Karpas-422 (cell line): ENCODE results near the gene ANG. TPM values are rescaled to one million over a fixed set of nuclear protein-coding genes. Genes with fewer than 3 reads are reported as not detected.

Source experiments
- DNase-seq: peaks from one replicate; pipeline ENCODE4 v3.0.0-alpha.2; 2015
- H2AFZ ChIP-seq: fragments of 200-600 bp; sonication (generic); 2 replicates; pipeline ENCODE4 v1.6.1; 2014; ENCODE audit warnings: antibody characterized with exemption, low read length, mixed read lengths
- H3K27ac ChIP-seq: fragments of 200-600 bp; sonication (generic); 2 replicates; pipeline ENCODE4 v1.5.1; 2014; ENCODE audit warnings: mild to moderate bottlenecking, low read length, moderate library complexity
- H3K27me3 ChIP-seq: fragments of 200-600 bp; sonication (generic); 2 replicates; pipeline ENCODE4 v1.6.1; 2014; ENCODE audit warnings: low read length, mixed read lengths
- H3K36me3 ChIP-seq: fragments of 200-600 bp; sonication (generic); 2 replicates; pipeline ENCODE4 v1.6.1; 2014; ENCODE audit warnings: low read length, mixed read lengths; ENCODE audit not compliant: insufficient read depth
- H3K4me1 ChIP-seq: fragments of 200-600 bp; sonication (generic); 2 replicates; pipeline ENCODE4 v1.6.1; 2014; ENCODE audit warnings: mild to moderate bottlenecking, low read length, mixed read lengths
- H3K4me2 ChIP-seq: fragments of 200-600 bp; sonication (generic); 2 replicates; pipeline ENCODE4 v1.6.1; 2014; ENCODE audit warnings: low read length, low read depth, mild to moderate bottlenecking; ENCODE audit not compliant: poor library complexity, severe bottlenecking
- H3K4me3 ChIP-seq: fragments of 200-600 bp; sonication (generic); 2 replicates; pipeline ENCODE4 v1.5.1; 2014; ENCODE audit warnings: mild to moderate bottlenecking, antibody characterized with exemption, low read length, mixed read lengths
- H3K79me2 ChIP-seq: fragments of 200-600 bp; sonication (generic); 2 replicates; pipeline ENCODE4 v1.6.1; 2014; ENCODE audit warnings: mild to moderate bottlenecking, low read length, mixed read lengths
- H3K9ac ChIP-seq: fragments of 200-600 bp; sonication (generic); 2 replicates; pipeline ENCODE4 v1.6.0; 2014; ENCODE audit warnings: low read length
- H3K9me2 ChIP-seq: fragments of 200-600 bp; sonication (generic), shearing (Covaris generic); replicated peaks from 2 replicates; pipeline ENCODE4 v1.6.0; 2014; ENCODE audit warnings: mild to moderate bottlenecking, low read length, moderate library complexity; ENCODE audit not compliant: insufficient read depth
- H3K9me3 ChIP-seq: fragments of 300-700, 200-600 bp; sonication (generic); 2 replicates; pipeline ENCODE4 v1.6.1; 2014; ENCODE audit warnings: low read length, mixed read lengths
- H4K20me1 ChIP-seq: fragments of 200-600 bp; sonication (generic); 2 replicates; pipeline ENCODE4 v1.6.1; 2014; ENCODE audit warnings: mild to moderate bottlenecking, antibody characterized with exemption, low read length, low read depth; ENCODE audit not compliant: insufficient read depth
- total RNA-seq: library from RNA; depleted of rRNA; stranded (reverse); fragments of >200 nt; shearing (Covaris generic); gene quantifications from 2 replicates; pipeline ENCODE4 v1.2.3, GENCODE V29; 2014; ENCODE audit warnings: low replicate concordance

The ANG gene
- total RNA-seq, 1 experiment from 2014 or later = 1.9 TPM

DNA sequence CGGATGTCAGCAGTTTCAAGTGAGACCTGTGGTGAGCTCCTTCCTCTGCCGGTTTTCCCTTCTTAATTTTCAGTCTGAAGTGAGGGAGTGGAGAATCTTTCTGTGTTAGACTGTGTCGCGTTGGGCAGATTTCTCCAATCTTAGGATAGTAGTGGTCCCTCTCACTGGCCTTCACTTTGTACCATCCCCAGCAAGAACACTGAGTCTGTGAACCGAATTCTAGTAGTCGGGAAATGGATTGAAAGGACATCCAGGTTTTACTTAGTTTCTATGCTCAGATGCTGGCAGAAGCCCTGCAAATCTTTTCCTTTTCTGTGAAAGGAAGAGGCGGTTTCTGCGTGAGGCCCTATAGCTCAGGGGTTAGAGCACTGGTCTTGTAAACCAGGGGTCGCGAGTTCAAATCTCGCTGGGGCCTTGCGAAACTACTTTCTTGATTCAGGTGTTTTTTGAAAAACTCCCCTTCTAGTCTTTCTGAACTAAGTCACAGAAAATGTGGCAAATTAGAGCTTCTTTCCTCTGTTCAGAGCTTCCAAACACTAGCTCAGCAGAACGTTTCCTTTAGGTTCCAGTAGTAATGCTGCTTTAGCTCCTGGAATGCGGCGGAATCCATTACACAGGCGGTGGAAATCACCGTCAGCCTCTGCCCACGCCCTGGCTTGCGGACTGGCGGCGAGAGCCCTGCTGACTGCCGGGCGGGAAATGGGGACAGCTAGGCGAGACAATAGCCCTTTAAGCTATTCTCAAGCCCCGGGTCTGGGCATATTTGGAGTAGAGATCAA is 7.0 kb upstream of the ANG start:
- no peaks in the 10 kb centered on the region for H3K9me3 ChIP-seq
- peak overlapping the region; percentile 95 for H2AFZ ChIP-seq
- no peaks in the 10 kb centered on the region for H3K36me3 ChIP-seq
- H3K9me2 ChIP-seq = no peaks in the 10 kb centered on the region
- H3K9ac ChIP-seq = peak overlapping the region; percentile 85
- no peaks in the 10 kb centered on the region for H3K79me2 ChIP-seq
- H3K27ac ChIP-seq = peak overlapping the region; percentile 83
- H3K4me2 ChIP-seq = peak overlapping the region; percentile 93
- H3K4me3 ChIP-seq = peak overlapping the region; percentile 78
- DNase-seq = peak; percentile 98
- H4K20me1 ChIP-seq = no peaks in the 10 kb centered on the region
- peaks cover 51% of the 10 kb centered on the region for H3K4me1 ChIP-seq
- H3K27me3 ChIP-seq = no peaks in the 10 kb centered on the region

DNA sequence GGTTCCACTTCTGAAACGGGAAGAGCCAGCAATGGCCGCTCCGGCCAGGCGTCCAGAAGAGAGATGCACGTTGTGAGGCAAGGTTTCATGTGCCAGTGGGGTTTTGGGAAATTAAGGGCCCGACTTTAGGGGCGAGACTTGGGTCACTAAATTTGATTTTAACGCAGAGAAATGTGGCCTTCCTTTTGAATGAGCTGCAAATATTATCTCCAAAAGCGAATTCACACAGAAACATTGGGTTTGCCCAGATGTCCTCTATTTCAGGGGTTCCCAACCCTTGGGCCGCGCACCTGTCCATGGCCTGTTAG is 6.5 kb upstream of the ANG start:
- no peaks in the 10 kb centered on the region for H4K20me1 ChIP-seq
- no peak for DNase-seq
- H3K4me2 ChIP-seq = peak overlapping the region; percentile 93
- peak overlapping the region; percentile 78 for H3K4me3 ChIP-seq
- H3K9ac ChIP-seq = peak overlapping the region; percentile 85
- H3K4me1 ChIP-seq = peaks cover 51% of the 10 kb centered on the region
- H3K9me2 ChIP-seq = no peaks in the 10 kb centered on the region
- H3K79me2 ChIP-seq = no peaks in the 10 kb centered on the region
- H2AFZ ChIP-seq = peak overlapping the region; percentile 95
- H3K27ac ChIP-seq = peak overlapping the region; percentile 83
- H3K27me3 ChIP-seq = no peaks in the 10 kb centered on the region
- H3K36me3 ChIP-seq = no peaks in the 10 kb centered on the region
- H3K9me3 ChIP-seq = no peaks in the 10 kb centered on the region

GRCh38 chr14:20682435-20683124 is 6.0 kb upstream of the ANG start:
- H3K9ac ChIP-seq = peak overlapping the region; percentile 85
- peak overlapping the region; percentile 78 for H3K4me3 ChIP-seq
- H3K9me3 ChIP-seq = no peaks in the 10 kb centered on the region
- H3K9me2 ChIP-seq = no peaks in the 10 kb centered on the region
- peaks cover 51% of the 10 kb centered on the region for H3K4me1 ChIP-seq
- no peaks in the 10 kb centered on the region for H3K36me3 ChIP-seq
- no peaks in the 10 kb centered on the region for H3K79me2 ChIP-seq
- H3K4me2 ChIP-seq = peak overlapping the region; percentile 93
- no peaks in the 10 kb centered on the region for H4K20me1 ChIP-seq
- DNase-seq = peak; percentile 97
- peak overlapping the region; percentile 83 for H3K27ac ChIP-seq
- H2AFZ ChIP-seq = peak overlapping the region; percentile 95
- H3K27me3 ChIP-seq = no peaks in the 10 kb centered on the region

GRCh38 chr14:20683125-20683890 is 5.3 kb upstream of the ANG start:
- Histone ChIP-seq H3K9ac (peak overlapping the region; percentile 85), H3K4me1 (peaks cover 51% of the 10 kb centered on the region), H3K9me2 (no peaks in the 10 kb centered on the region), H3K36me3 (no peaks in the 10 kb centered on the region), H3K4me3 (peak overlapping the region; percentile 78), H2AFZ (peak overlapping the region; percentile 95), H3K4me2 (peak overlapping the region; percentile 93), H3K9me3 (no peaks in the 10 kb centered on the region), H4K20me1 (no peaks in the 10 kb centered on the region), H3K27me3 (no peaks in the 10 kb centered on the region), H3K27ac (peak overlapping the region; percentile 83), H3K79me2 (no peaks in the 10 kb centered on the region)
- DNase-seq = peak; percentile 98

DNA sequence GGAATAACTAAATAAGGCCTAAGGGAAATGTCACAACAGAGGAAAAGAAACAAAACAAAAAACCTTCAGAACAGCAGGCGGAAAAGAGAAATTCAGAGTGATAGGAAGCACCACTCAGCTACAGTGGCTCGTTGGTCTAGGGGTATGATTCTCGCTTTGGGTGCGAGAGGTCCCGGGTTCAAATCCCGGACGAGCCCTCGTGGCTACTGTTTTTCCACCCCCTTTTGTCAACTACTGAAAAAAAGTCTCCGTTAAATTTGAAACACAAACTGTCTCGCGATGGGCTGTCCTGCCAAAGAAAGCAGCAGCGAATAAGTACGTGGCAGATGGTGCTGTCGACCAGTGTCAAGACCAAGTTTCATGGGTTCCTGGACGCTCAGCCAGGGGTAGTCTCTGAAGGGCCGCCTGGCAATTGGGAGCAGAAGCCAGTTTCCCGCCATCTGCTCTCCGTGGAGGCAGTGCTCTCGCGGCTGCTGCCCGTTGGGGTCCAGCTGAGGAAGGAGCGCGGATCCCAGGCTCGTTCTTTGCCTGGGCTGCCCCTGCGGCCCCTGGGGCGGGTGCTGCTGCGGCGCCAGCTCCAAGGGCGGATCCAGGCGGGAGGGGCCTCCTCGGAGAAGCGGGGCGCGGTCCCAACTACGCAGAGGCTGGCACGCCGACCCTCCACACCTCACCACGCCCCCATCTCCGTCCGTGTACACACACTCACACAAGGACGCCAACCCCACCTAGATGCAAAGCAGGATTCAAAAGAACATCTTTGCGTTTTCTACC is 4.5 kb upstream of the ANG start, which contains the start of gene RNASE4:
Gene RNASE4, plus strand, starts transcription at position 670 of the 771 bp plus-strand sequence. CDS start 14,812 bp downstream, outside the sequence.
- no peaks in the 10 kb centered on the region for H3K27me3 ChIP-seq
- H3K27ac ChIP-seq = peak within 1 kb of the TSS; percentile 83
- H3K9me3 ChIP-seq = no peaks in the 10 kb centered on the region
- peak within 1 kb of the TSS; percentile 93 for H3K4me2 ChIP-seq
- peak within 1 kb of the TSS; percentile 78 for H3K4me3 ChIP-seq
- H3K9me2 ChIP-seq = no peaks in the 10 kb centered on the region
- no peaks in the 10 kb centered on the region for H4K20me1 ChIP-seq
- peaks cover 51% of the 10 kb centered on the region for H3K4me1 ChIP-seq
- peak; percentile 95 for DNase-seq
- H3K36me3 ChIP-seq = no peaks in the 10 kb centered on the region
- peak within 1 kb of the TSS; percentile 95 for H2AFZ ChIP-seq
- H3K9ac ChIP-seq = peak within 1 kb of the TSS; percentile 85
- no peaks in the 10 kb centered on the region for H3K79me2 ChIP-seq

- Histone ChIP-seq H3K27ac (no peak overlapping the region), H4K20me1 (no peaks in the 10 kb centered on the region), H3K9ac (peak overlapping the region; percentile 85), H3K27me3 (no peaks in the 10 kb centered on the region), H3K4me1 (peaks cover 47% of the 10 kb centered on the region), H3K79me2 (no peaks in the 10 kb centered on the region), H3K4me3 (peak overlapping the region; percentile 78), H3K9me3 (no peaks in the 10 kb centered on the region), H3K9me2 (no peaks in the 10 kb centered on the region), H2AFZ (peak overlapping the region; percentile 76), H3K4me2 (peak overlapping the region; percentile 93), H3K36me3 (no peaks in the 10 kb centered on the region)
- DNase-seq = no peak
Observed at GRCh38 chr14:20684662-20685456, 3.7 kb upstream of the ANG start.

- Histone ChIP-seq H3K4me3 (no peak overlapping the region), H3K4me1 (peaks cover 30% of the 10 kb centered on the region), H3K9ac (no peak overlapping the region), H3K27me3 (no peaks in the 10 kb centered on the region), H3K27ac (no peak overlapping the region), H3K4me2 (no peak overlapping the region), H3K9me3 (no peaks in the 10 kb centered on the region), H4K20me1 (0 out of 2 replicates have a peak, but pooled peaks cover 2% of the 10 kb centered on the region), H3K36me3 (no peaks in the 10 kb centered on the region), H3K9me2 (no peaks in the 10 kb centered on the region), H3K79me2 (no peaks in the 10 kb centered on the region), H2AFZ (no peak overlapping the region)
- DNase-seq = no peak
Observed at GRCh38 chr14:20686386-20687143, 2.0 kb upstream of the ANG start.
